ENCODE measurements around the gene ROBO1. TPM values are rescaled to one million over a fixed set of nuclear protein-coding genes. Genes with fewer than 3 reads are reported as not detected.

Gene ROBO1
- total and polyA plus RNA-seq, 2 donors from 2014 or later = 2.1 to 22.1 TPM

- DNase-seq = no peak
- Histone ChIP-seq H3K27ac (ENCODE audit: low read depth in 2 of 2, low read length in 2 of 2) (no peak overlapping the region), H3K36me3 (ENCODE audit: control insufficient read depth in 2 of 3, insufficient read depth in 3 of 3, low read length in 3 of 3) (no peaks in the 10 kb centered on the region), H3K27me3 (ENCODE audit: control insufficient read depth, insufficient read depth, low read length) (no peaks in the 10 kb centered on the region), H3K9me3 (ENCODE audit: control insufficient read depth in 2 of 3, insufficient read depth in 1 of 3, low read length in 3 of 3) (no peaks in the 10 kb centered on the region), H3K9ac (ENCODE audit: low read length in 3 of 3) (no peak overlapping the region), H3K4me3 (ENCODE audit: low read length in 3 of 3) (no peak overlapping the region), H3K4me1 (ENCODE audit: control insufficient read depth in 2 of 3, insufficient read depth in 2 of 3, low read depth in 1 of 3, low read length in 3 of 3) (no peaks in the 10 kb centered on the region)
- no peak for TF ChIP-seq CTCF (IDR thresholded peaks at IDR 0.05; ENCODE audit: borderline replicate concordance, extremely low read depth, insufficient read depth)
- intact Hi-C loops (cut with DNase I) = no loop called here
- no peak for FAIRE-seq
Measured at GRCh38 chr3:78707609-78708008, 1060.2 kb downstream of the ROBO1 start.

GRCh38 chr3:78706906-78707523 lies 1060.8 kb downstream of the ROBO1 start:
- FAIRE-seq (no peak), DNase-seq (peak in 2 of 5 donors; percentile 41 to 71)
- Histone ChIP-seq H3K9ac (ENCODE audit: low read length in 3 of 3) (no peak overlapping the region), H3K27ac (ENCODE audit: low read depth in 2 of 2, low read length in 2 of 2) (no peak overlapping the region), H3K4me3 (ENCODE audit: low read length in 3 of 3) (no peak overlapping the region), H3K4me1 (ENCODE audit: control insufficient read depth in 2 of 3, insufficient read depth in 2 of 3, low read depth in 1 of 3, low read length in 3 of 3) (no peaks in the 10 kb centered on the region), H3K36me3 (ENCODE audit: control insufficient read depth in 2 of 3, insufficient read depth in 3 of 3, low read length in 3 of 3) (no peaks in the 10 kb centered on the region), H3K9me3 (ENCODE audit: control insufficient read depth in 2 of 3, insufficient read depth in 1 of 3, low read length in 3 of 3) (no peaks in the 10 kb centered on the region), H3K27me3 (ENCODE audit: control insufficient read depth, insufficient read depth, low read length) (no peaks in the 10 kb centered on the region)
- TF ChIP-seq CTCF (IDR thresholded peaks at IDR 0.05; ENCODE audit: borderline replicate concordance, extremely low read depth, insufficient read depth) = no peak
- intact Hi-C loops (cut with DNase I) = no loop called here

- H3K36me3 ChIP-seq (ENCODE audit: control insufficient read depth in 2 of 3, insufficient read depth in 3 of 3, low read length in 3 of 3) = no peaks in the 10 kb centered on the region
- no peaks in the 10 kb centered on the region for H3K27me3 ChIP-seq (ENCODE audit: control insufficient read depth, insufficient read depth, low read length)
- no peak overlapping the region for H3K9ac ChIP-seq (ENCODE audit: low read length in 3 of 3)
- H3K9me3 ChIP-seq (ENCODE audit: control insufficient read depth in 2 of 3, insufficient read depth in 1 of 3, low read length in 3 of 3) = no peaks in the 10 kb centered on the region
- no peaks in the 10 kb centered on the region for H3K4me1 ChIP-seq (ENCODE audit: control insufficient read depth in 2 of 3, insufficient read depth in 2 of 3, low read depth in 1 of 3, low read length in 3 of 3)
- intact Hi-C loops (cut with DNase I) = no loop called here
- no peak for TF ChIP-seq CTCF (IDR thresholded peaks at IDR 0.05; ENCODE audit: borderline replicate concordance, extremely low read depth, insufficient read depth)
- H3K27ac ChIP-seq (ENCODE audit: low read depth in 2 of 2, low read length in 2 of 2) = no peak overlapping the region
- H3K4me3 ChIP-seq (ENCODE audit: low read length in 3 of 3) = no peak overlapping the region
- DNase-seq (no peak), FAIRE-seq (no peak)
Measured at GRCh38 chr3:78703944-78704343, 1063.9 kb downstream of the ROBO1 start.

- Histone ChIP-seq H3K27me3 (ENCODE audit: control insufficient read depth, insufficient read depth, low read length) (no peaks in the 10 kb centered on the region), H3K9me3 (ENCODE audit: control insufficient read depth in 2 of 3, insufficient read depth in 1 of 3, low read length in 3 of 3) (no peaks in the 10 kb centered on the region), H3K9ac (ENCODE audit: low read length in 3 of 3) (no peak overlapping the region), H3K27ac (ENCODE audit: low read depth in 2 of 2, low read length in 2 of 2) (no peak overlapping the region), H3K36me3 (ENCODE audit: control insufficient read depth in 2 of 3, insufficient read depth in 3 of 3, low read length in 3 of 3) (no peaks in the 10 kb centered on the region), H3K4me1 (ENCODE audit: control insufficient read depth in 2 of 3, insufficient read depth in 2 of 3, low read depth in 1 of 3, low read length in 3 of 3) (no peaks in the 10 kb centered on the region), H3K4me3 (ENCODE audit: low read length in 3 of 3) (no peak overlapping the region)
- intact Hi-C loops (cut with DNase I) = no loop called here
- DNase-seq (no peak), FAIRE-seq (no peak)
- no peak for TF ChIP-seq CTCF (IDR thresholded peaks at IDR 0.05; ENCODE audit: borderline replicate concordance, extremely low read depth, insufficient read depth)
Measured at GRCh38 chr3:78701537-78701936, 1066.3 kb downstream of the ROBO1 start.

Measured in kidney (tissue), 14 donors.